Liver (tissue), 9 donors: ENCODE results near the gene ST3GAL4. TPM values are rescaled to one million over a fixed set of nuclear protein-coding genes. Genes with fewer than 3 reads are reported as not detected.

Source experiments
- DNase-seq: peaks from one replicate; pipeline ENCODE4 v3.0.0-alpha.2; 2017; ENCODE audit warnings: low spot score
- H3K27ac ChIP-seq, 2 donors: one replicate each; pipeline ENCODE4 v1.7.0; 2013; ENCODE audit warnings: inconsistent platforms in 2 of 2, low read length in 2 of 2, control low read depth in 1 of 2, low read depth in 1 of 2, mild to moderate bottlenecking in 1 of 2
- H3K27me3 ChIP-seq, 4 donors: one replicate each; pipeline versions ENCODE4 v1.6.1 to v1.7.0; 2013; ENCODE audit warnings: low read length in 3 of 4, inconsistent platforms in 1 of 4, mild to moderate bottlenecking in 1 of 4, moderate library complexity in 1 of 4; ENCODE audit not compliant: control insufficient read depth in 4 of 4, insufficient read depth in 4 of 4
- H3K36me3 ChIP-seq, 4 donors: one replicate each; pipeline versions ENCODE4 v1.6.1 to v1.7.0; 2013; ENCODE audit warnings: low read length in 3 of 4, mild to moderate bottlenecking in 3 of 4, low read depth in 1 of 4, moderate library complexity in 1 of 4; ENCODE audit not compliant: control insufficient read depth in 4 of 4, insufficient read depth in 3 of 4
- H3K4me1 ChIP-seq, 4 donors: one replicate each; pipeline versions ENCODE4 v1.6.1 to v1.7.0; 2013; ENCODE audit warnings: low read length in 3 of 4, mild to moderate bottlenecking in 3 of 4, moderate library complexity in 1 of 4; ENCODE audit not compliant: control insufficient read depth in 4 of 4, insufficient read depth in 4 of 4
- H3K4me3 ChIP-seq, 3 donors: one replicate each; pipeline versions ENCODE4 v1.6.1 to v1.7.0; 2013; ENCODE audit warnings: low read length in 3 of 3, control low read depth in 1 of 3, low read depth in 1 of 3, mild to moderate bottlenecking in 1 of 3
- H3K9ac ChIP-seq, 2 donors: one replicate each; pipeline ENCODE4 v1.7.0; 2013; ENCODE audit warnings: low read length in 2 of 2, mild to moderate bottlenecking in 2 of 2, moderate library complexity in 2 of 2, control low read depth in 1 of 2, low read depth in 1 of 2
- H3K9me3 ChIP-seq, 4 donors: one replicate each; pipeline versions ENCODE4 v1.6.1 to v1.7.0; 2013; ENCODE audit warnings: low read length in 3 of 4; ENCODE audit not compliant: control insufficient read depth in 4 of 4
- CTCF ChIP-seq: fragments of 150-350 bp; IDR thresholded peaks from 2 replicates; pipeline ENCODE4 v1.5.1; 2017; ENCODE audit warnings: improper control_type of control experiment, low read depth, low read length; ENCODE audit not compliant: missing input control
- FOXA2 ChIP-seq: IDR thresholded peaks from 2 replicates; pipeline ENCODE4 v1.6.1; 2016; ENCODE audit warnings: antibody characterized with exemption
- HNF4A ChIP-seq, 2 donors: conservative IDR thresholded peaks; 2 replicates each; pipeline ENCODE4 v1.6.1; 2016; ENCODE audit warnings: antibody characterized with exemption in 2 of 2, mild to moderate bottlenecking in 2 of 2
- HNF4G ChIP-seq: IDR thresholded peaks from 2 replicates; pipeline ENCODE4 v1.6.1; 2016; ENCODE audit warnings: antibody characterized with exemption
- JUND ChIP-seq, 2 donors: IDR thresholded peaks; 2 replicates each; pipeline ENCODE4 v1.6.1; 2016; ENCODE audit warnings: antibody characterized with exemption in 2 of 2
- NR2F2 ChIP-seq: IDR thresholded peaks from 2 replicates; pipeline ENCODE4 v1.6.1; 2016; ENCODE audit warnings: antibody characterized with exemption
- RAD21 ChIP-seq, 2 donors: IDR thresholded peaks; 2 replicates each; pipeline ENCODE4 v1.6.1; 2016; ENCODE audit warnings: antibody characterized with exemption in 2 of 2, mild to moderate bottlenecking in 2 of 2
- RXRA ChIP-seq, 2 donors: IDR thresholded peaks; 2 replicates each; pipeline ENCODE4 v1.6.1; 2017 to 2018; ENCODE audit warnings: antibody characterized with exemption in 2 of 2, mild to moderate bottlenecking in 1 of 2
- SP1 ChIP-seq: IDR thresholded peaks from 2 replicates; pipeline ENCODE4 v1.6.1; 2018; ENCODE audit warnings: antibody characterized with exemption, mild to moderate bottlenecking
- TAF1 ChIP-seq: conservative IDR thresholded peaks from 2 replicates; pipeline ENCODE4 v1.6.1; 2016; ENCODE audit warnings: antibody characterized with exemption, mild to moderate bottlenecking
- YY1 ChIP-seq: IDR thresholded peaks from 2 replicates; pipeline ENCODE4 v1.6.1; 2016; ENCODE audit warnings: antibody characterized with exemption, mild to moderate bottlenecking
- ZBTB33 ChIP-seq: IDR thresholded peaks from 2 replicates; pipeline ENCODE4 v1.6.1; 2016; ENCODE audit warnings: antibody characterized with exemption
- WGBS: extraction: QIAGEN DNeasy Blood & Tissue Kit; methylation state at CpG from one replicate; pipeline ENCODE4 v1.1.7; 2013; 5-methylcytosine and 5-hydroxymethylcytosine counted together
- polyA plus RNA-seq, 2 donors: library from polyadenylated mRNA; stranded (reverse) in 1 of 2; unstranded in 1 of 2; fragments of 200-250 nt in 1 of 2; fragments of >200 nt in 1 of 2; fragmentation: Nextera tagmentation in 1 of 2; extraction: Ambion mirVana in 1 of 2; gene quantifications; one replicate each; pipeline versions ENCODE4 v1.2.1 to v1.2.3, GENCODE V29; 2013 to 2015
- total RNA-seq, 2 donors: library from RNA; depleted of rRNA; stranded (reverse); fragments of >200 nt; gene quantifications; one replicate each; pipeline ENCODE4 v1.2.3, GENCODE V29; 2014
- TF ChIP-seq, protein P1 (sequence below): IDR thresholded peaks from 2 replicates; pipeline ENCODE4 v1.6.1; 2016; ENCODE audit warnings: antibody characterized with exemption
- donor health status: healthy.
- donor health status: healthy.
- donor health status: healthy.
- donor health status: healthy.
- donor health status: healthy.

ST3GAL4 gene
- total and polyA plus RNA-seq, 4 donors = 4.5 to 18.4 (median 10.6) TPM

GRCh38 chr11:126406368-126406767 is 50.9 kb downstream of the ST3GAL4 start (continued):
- TF ChIP-seq NR2F2 (no peak), HNF4G (no peak)

- Histone ChIP-seq H3K36me3 (peaks cover 0 to 37% (median 12%) of the 10 kb centered on the region in 4 donors), H3K4me3 (no peak overlapping the region), H3K9ac (no peak overlapping the region), H3K27ac (no peak overlapping the region), H3K4me1 (no peaks in the 10 kb centered on the region), H3K27me3 (no peaks in the 10 kb centered on the region), H3K9me3 (no peaks in the 10 kb centered on the region)
- TF ChIP-seq TAF1 (no peak), ZBTB33 (no peak), FOXA2 (no peak), RAD21 (IDR thresholded peaks at IDR 0.05) (no peak), HNF4A (conservative IDR thresholded peaks at IDR 0.05) (no peak), JUND (IDR thresholded peaks at IDR 0.05) (no peak), CTCF (no peak), RXRA (IDR thresholded peaks at IDR 0.05) (no peak), YY1 (no peak)
- no peak for DNase-seq
- WGBS = 93% methylated on average over 12 of the region's 12 CpGs
Measured at GRCh38 chr11:126407101-126407521, 51.6 kb downstream of the ST3GAL4 start.

DNA sequence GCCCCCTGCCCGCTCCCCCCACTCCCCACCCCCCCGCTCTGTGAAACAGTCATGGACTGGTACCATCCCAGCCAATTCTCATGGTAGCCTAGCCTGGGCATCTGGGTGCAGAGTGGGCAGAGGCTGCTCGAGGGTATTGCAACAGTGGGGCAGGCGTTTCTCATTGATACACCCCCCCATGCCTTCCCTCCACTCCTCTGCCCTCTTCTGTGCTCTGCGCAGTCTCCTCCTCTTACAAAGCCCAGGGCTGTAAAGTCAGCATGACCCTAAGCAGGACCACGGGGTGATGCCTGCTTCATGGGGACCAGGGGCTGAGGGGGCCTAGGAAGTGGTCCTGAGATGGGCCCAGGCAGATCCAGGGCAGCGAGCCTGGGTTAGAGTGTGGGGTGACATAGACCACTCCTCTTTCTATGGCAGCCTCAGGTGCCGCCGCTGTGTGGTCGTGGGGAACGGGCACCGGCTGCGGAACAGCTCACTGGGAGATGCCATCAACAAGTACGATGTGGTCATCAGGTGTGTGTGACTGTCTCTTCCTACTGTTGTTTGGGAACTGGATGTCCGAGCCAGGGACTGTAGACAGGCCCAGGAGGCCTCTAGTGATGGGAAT is 52.3 kb downstream of the ST3GAL4 start:
- DNase-seq = no peak
- WGBS = 96% methylated on average over 15 of the region's 15 CpGs
- TF ChIP-seq CTCF (no peak), SP1 (no peak), HNF4G (no peak)
- TF ChIP-seq, protein P1, sequence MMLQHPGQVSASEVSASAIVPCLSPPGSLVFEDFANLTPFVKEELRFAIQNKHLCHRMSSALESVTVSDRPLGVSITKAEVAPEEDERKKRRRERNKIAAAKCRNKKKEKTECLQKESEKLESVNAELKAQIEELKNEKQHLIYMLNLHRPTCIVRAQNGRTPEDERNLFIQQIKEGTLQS = no peak

More for the DNA sequence above, 52.3 kb downstream of the ST3GAL4 start:
- H3K4me3 ChIP-seq = no peak overlapping the region
- no peaks in the 10 kb centered on the region for H3K27me3 ChIP-seq
- no peaks in the 10 kb centered on the region for H3K9me3 ChIP-seq
- H3K9ac ChIP-seq = no peak overlapping the region
- no peaks in the 10 kb centered on the region for H3K4me1 ChIP-seq
- H3K36me3 ChIP-seq = peaks cover 0 to 40% (median 12%) of the 10 kb centered on the region in 4 donors
- no peak overlapping the region for H3K27ac ChIP-seq
